KOPT-K1 (cell line): Measurements from ENCODE around the gene TUBGCP6.

Experiments used
- H3K27ac ChIP-seq: fragments of 200-600 bp; sonication (generic); 2 replicates; pipeline ENCODE4 v1.5.1; 2016; ENCODE audit warnings: antibody characterized with exemption, mild to moderate bottlenecking, low read depth, low read length; ENCODE audit not compliant: poor library complexity, severe bottlenecking
- H3K36me3 ChIP-seq: fragments of 200-600 bp; sonication (generic); 2 replicates; pipeline ENCODE4 v1.5.1; 2017; ENCODE audit warnings: antibody characterized with exemption, mild to moderate bottlenecking, low read length, moderate library complexity; ENCODE audit not compliant: insufficient read depth
- H3K9me3 ChIP-seq: fragments of 200-600 bp; sonication (generic); 2 replicates; pipeline ENCODE4 v1.5.1; 2017; ENCODE audit warnings: antibody characterized with exemption, low read length, mild to moderate bottlenecking; ENCODE audit not compliant: insufficient read depth, poor library complexity, severe bottlenecking

The TUBGCP6 gene

GRCh38 chr22:50272044-50272802 lies 27.4 kb upstream of the TUBGCP6 start:
- Histone ChIP-seq H3K9me3 (no peaks in the 10 kb centered on the region), H3K27ac (no peak overlapping the region), H3K36me3 (no peaks in the 10 kb centered on the region)

GRCh38 chr22:50271519-50271970 lies 26.7 kb upstream of the TUBGCP6 start:
- Histone ChIP-seq H3K27ac (no peak overlapping the region), H3K36me3 (no peaks in the 10 kb centered on the region), H3K9me3 (no peaks in the 10 kb centered on the region)

GRCh38 chr22:50270666-50271394 lies 26.0 kb upstream of the TUBGCP6 start:
- Histone ChIP-seq H3K9me3 (no peaks in the 10 kb centered on the region), H3K36me3 (no peaks in the 10 kb centered on the region), H3K27ac (no peak overlapping the region)

- Histone ChIP-seq H3K27ac (no peak within 1 kb of the TSS), H3K36me3 (no peaks in the 10 kb centered on the region), H3K9me3 (no peaks in the 10 kb centered on the region)
Observed at GRCh38 chr22:50269970-50270665, 25.3 kb upstream of the TUBGCP6 start, which contains the start of gene MAPK11. MAPK11 (minus strand) TSS chr22:50270380; CDS start chr22:50270292, 88 bp downstream.

- Histone ChIP-seq H3K9me3 (no peaks in the 10 kb centered on the region), H3K27ac (no peak overlapping the region), H3K36me3 (no peaks in the 10 kb centered on the region)
Observed at GRCh38 chr22:50269573-50269969, 24.7 kb upstream of the TUBGCP6 start.

GRCh38 chr22:50268655-50269113 lies 23.9 kb upstream of the TUBGCP6 start:
- no peaks in the 10 kb centered on the region for H3K36me3 ChIP-seq
- H3K9me3 ChIP-seq, result no peaks in the 10 kb centered on the region
- H3K27ac ChIP-seq, result no peak overlapping the region

GRCh38 chr22:50267591-50268390 lies 23.0 kb upstream of the TUBGCP6 start:
- Histone ChIP-seq H3K36me3 (no peaks in the 10 kb centered on the region), H3K9me3 (no peaks in the 10 kb centered on the region), H3K27ac (no peak overlapping the region)

GRCh38 chr22:50266994-50267393 lies 22.2 kb upstream of the TUBGCP6 start:
- no peaks in the 10 kb centered on the region for H3K9me3 ChIP-seq
- no peaks in the 10 kb centered on the region for H3K36me3 ChIP-seq
- no peak overlapping the region for H3K27ac ChIP-seq

GRCh38 chr22:50264946-50265669 lies 20.3 kb upstream of the TUBGCP6 start:
- Histone ChIP-seq H3K9me3 (no peaks in the 10 kb centered on the region), H3K27ac (no peak overlapping the region), H3K36me3 (no peaks in the 10 kb centered on the region)

- Histone ChIP-seq H3K9me3 (no peaks in the 10 kb centered on the region), H3K27ac (no peak overlapping the region), H3K36me3 (no peaks in the 10 kb centered on the region)
Observed at GRCh38 chr22:50264104-50264745, 19.4 kb upstream of the TUBGCP6 start.

GRCh38 chr22:50262973-50263617 lies 18.3 kb upstream of the TUBGCP6 start:
- no peaks in the 10 kb centered on the region for H3K36me3 ChIP-seq
- no peak overlapping the region for H3K27ac ChIP-seq
- no peaks in the 10 kb centered on the region for H3K9me3 ChIP-seq

GRCh38 chr22:50262460-50262911 lies 17.7 kb upstream of the TUBGCP6 start:
- H3K27ac ChIP-seq, result no peak overlapping the region

More at GRCh38 chr22:50262460-50262911, 17.7 kb upstream of the TUBGCP6 start:
- H3K9me3 ChIP-seq, result no peaks in the 10 kb centered on the region
- H3K36me3 ChIP-seq, result no peaks in the 10 kb centered on the region
